WTC11 (cell line): ENCODE results near the gene KMT2D. TPM values are rescaled to one million over a fixed set of nuclear protein-coding genes. Genes with fewer than 3 reads are reported as not detected.

Experiments used
- ATAC-seq: fragments of 200-7000 bp; cut with Tn5 transposase; 2 replicates; pipeline ENCODE4 v1.10.0; 2021; ENCODE audit warnings: mild to moderate bottlenecking, moderate library complexity
- CTCF ChIA-PET: fragments of 300-600 bp; sonication (Branson Sonifier 250); formaldehyde crosslinking; loops from one replicate; lab custom pipeline; 2021; ENCODE audit warnings: antibody characterized with exemption; lab: Charles Lee
- POLR2A ChIA-PET: fragments of 350-600 bp; sonication (Branson Sonifier 250); formaldehyde crosslinking; loops from one replicate; lab custom pipeline; 2021; ENCODE audit warnings: antibody characterized with exemption; lab: Charles Lee
- DNase-seq: peaks from one replicate; pipeline ENCODE4 v3.0.0; 2021; ENCODE audit warnings: low spot score
- H3K27ac Mint-ChIP-seq: 2 replicates; pipeline ENCODE4 v1.8.0; 2021; ENCODE audit warnings: mixed read lengths
- H3K27me3 Mint-ChIP-seq: 2 replicates; pipeline ENCODE4 v1.8.0; 2021; ENCODE audit warnings: low read depth, mild to moderate bottlenecking, moderate library complexity, mixed read lengths
- H3K36me3 Mint-ChIP-seq: 2 replicates; pipeline ENCODE4 v1.8.0; 2021; ENCODE audit warnings: mixed read lengths
- H3K4me1 Mint-ChIP-seq: 2 replicates; pipeline ENCODE4 v1.8.0; 2022; ENCODE audit warnings: mixed read lengths
- H3K4me3 Mint-ChIP-seq: 2 replicates; pipeline ENCODE4 v1.8.0; 2021; ENCODE audit warnings: mild to moderate bottlenecking, moderate library complexity, mixed read lengths
- H3K9me3 Mint-ChIP-seq: 2 replicates; pipeline ENCODE4 v1.8.0; 2021; ENCODE audit warnings: mixed read lengths
- AFF4 ChIP-seq: sonication (generic); formaldehyde crosslinking; IDR thresholded peaks from 2 replicates; pipeline ENCODE4 v1.8.1; 2023; ENCODE audit warnings: mild to moderate bottlenecking, missing genetic modification reagents, borderline replicate concordance
- ATF6 ChIP-seq: sonication (generic); formaldehyde crosslinking; IDR thresholded peaks from 2 replicates; pipeline ENCODE4 v1.8.1; 2023; ENCODE audit warnings: mild to moderate bottlenecking, missing genetic modification reagents
- CREB1 ChIP-seq: sonication (generic); formaldehyde crosslinking; IDR thresholded peaks from 2 replicates; pipeline ENCODE4 v1.8.0; 2023; ENCODE audit warnings: mild to moderate bottlenecking, missing genetic modification reagents
- E2F4 ChIP-seq: sonication (generic); formaldehyde crosslinking; IDR thresholded peaks from 2 replicates; pipeline ENCODE4 v1.8.1; 2022; ENCODE audit warnings: low read depth, mild to moderate bottlenecking, moderate library complexity, missing genetic modification reagents, borderline replicate concordance
- FOXK1 ChIP-seq: sonication (generic); formaldehyde crosslinking; IDR thresholded peaks from 2 replicates; pipeline ENCODE4 v1.8.0; 2022; ENCODE audit warnings: mild to moderate bottlenecking, moderate library complexity, missing genetic modification reagents
- FOXP1 ChIP-seq: sonication (generic); formaldehyde crosslinking; IDR thresholded peaks from 2 replicates; pipeline ENCODE4 v1.8.0; 2022; ENCODE audit warnings: missing genetic modification reagents, mild to moderate bottlenecking, moderate library complexity, borderline replicate concordance
- HMGA2 ChIP-seq: fragments of 250-450 bp; sonication (Bioruptor Pico); IDR thresholded peaks from 2 replicates; pipeline ENCODE4 v1.4.0; 2021; ENCODE audit warnings: mild to moderate bottlenecking, moderate library complexity
- MAX ChIP-seq: sonication (generic); formaldehyde crosslinking; IDR thresholded peaks from 2 replicates; pipeline ENCODE4 v1.8.0; 2022; ENCODE audit warnings: mild to moderate bottlenecking, missing genetic modification reagents
- MXD4 ChIP-seq: fragments of 250-450 bp; sonication (Bioruptor Pico); IDR thresholded peaks from 2 replicates; pipeline ENCODE4 v1.8.0; 2021; ENCODE audit warnings: mild to moderate bottlenecking, moderate library complexity, borderline replicate concordance
- NR1H2 ChIP-seq: sonication (generic); formaldehyde crosslinking; IDR thresholded peaks from 2 replicates; pipeline ENCODE4 v1.9.0; 2021; ENCODE audit warnings: mild to moderate bottlenecking, moderate library complexity, missing genetic modification reagents
- NR2C2 ChIP-seq: sonication (generic); formaldehyde crosslinking; IDR thresholded peaks from 2 replicates; pipeline ENCODE4 v1.8.0; 2022; ENCODE audit warnings: mild to moderate bottlenecking, missing genetic modification reagents
- TEAD1 ChIP-seq: sonication (generic); formaldehyde crosslinking; IDR thresholded peaks from 2 replicates; pipeline ENCODE4 v1.8.0; 2022; ENCODE audit warnings: mild to moderate bottlenecking, missing genetic modification reagents
- ZNF121 ChIP-seq: sonication (generic); formaldehyde crosslinking; IDR thresholded peaks from 2 replicates; pipeline ENCODE4 v1.8.0; 2023; ENCODE audit warnings: missing genetic modification reagents
- ZNF281 ChIP-seq: sonication (generic); formaldehyde crosslinking; IDR thresholded peaks from 2 replicates; pipeline ENCODE4 v1.8.0; 2023; ENCODE audit warnings: mild to moderate bottlenecking, missing genetic modification reagents
- ZNF425 ChIP-seq: fragments of 250-450 bp; sonication (Bioruptor Pico); conservative IDR thresholded peaks from 2 replicates; pipeline ENCODE4 v1.9.0; 2021; ENCODE audit warnings: mild to moderate bottlenecking
- ZNF671 ChIP-seq: fragments of 250-450 bp; sonication (Bioruptor Pico); IDR thresholded peaks from 2 replicates; pipeline ENCODE4 v1.8.0; 2021; ENCODE audit warnings: mild to moderate bottlenecking
- ZSCAN18 ChIP-seq: fragments of 250-450 bp; sonication (Bioruptor Pico); IDR thresholded peaks from 2 replicates; pipeline ENCODE4 v2.1.2; 2022; ENCODE audit warnings: mild to moderate bottlenecking, moderate library complexity
- total RNA-seq: library from RNA; stranded (reverse); gene quantifications from 3 replicates; pipeline ENCODE4 v1.2.3, GENCODE V29; 2021

Gene KMT2D
- total RNA-seq, 1 experiment from 2014 or later = 101 TPM

- H3K27me3 Mint-ChIP-seq = peaks cover 65% of the 10 kb centered on the region
- peak within 1 kb of the TSS; percentile 55 for H3K4me3 Mint-ChIP-seq
- POLR2A ChIA-PET = interaction anchor here (0.6 kb wide), 1 partner anchor 116 kb away, joined by 3 read pairs; the partner anchor contains the start of gene WNT1
- H3K27ac Mint-ChIP-seq = no peak within 1 kb of the TSS
- peaks cover 5% of the 10 kb centered on the region; the same call in 1 of the 2 replicates for H3K36me3 Mint-ChIP-seq
- no peak for TF ChIP-seq NR1H2 (CRISPR knock-in tag)
- no peak for TF ChIP-seq MXD4 (CRISPR knock-in tag)
- no peak for TF ChIP-seq ZSCAN18 (CRISPR knock-in tag)
- 0 out of 2 replicates have a peak, but pooled peaks have one; percentile 5 for TF ChIP-seq FOXP1 (CRISPR knock-in tag)
- TF ChIP-seq ATF6 (CRISPR knock-in tag) = no peak
- TF ChIP-seq ZNF425 = no peak
- TF ChIP-seq ZNF281 (CRISPR knock-in tag) = no peak
- no peak for TF ChIP-seq CREB1 (CRISPR knock-in tag)
- ATAC-seq (peak; percentile 34), DNase-seq (peak; percentile 72)
- CTCF ChIA-PET = interaction anchor here (0.6 to 4.6 kb wide), 20 partner anchors 9 to 141 kb away, joined by 3 to 64 read pairs (median 4); partner anchors contain the start of genes RHEBL1, TUBA1B and WNT1
- H3K4me1 Mint-ChIP-seq = peaks cover 45% of the 10 kb centered on the region
- no peaks in the 10 kb centered on the region for H3K9me3 Mint-ChIP-seq
Measured at GRCh38 chr12:49094160-49094974, 33.8 kb upstream of the KMT2D start, which contains the start of gene DHH. TSS of gene DHH (minus strand) at chr12:49094801. CDS start at chr12:49094512, 289 bp downstream.

- no peak overlapping the region for H3K27ac Mint-ChIP-seq
- peak overlapping the region; percentile 55 for H3K4me3 Mint-ChIP-seq
- ChIA-PET POLR2A (interaction anchor here (0.6 kb wide), 1 partner anchor 115 kb away, joined by 3 read pairs; the partner anchor contains the start of gene WNT1), CTCF (interaction anchor here (0.8 to 4.6 kb wide), 14 partner anchors 9 to 142 kb away, joined by 3 to 64 read pairs (median 6); partner anchors contain the start of genes TUBA1B and WNT1)
- H3K9me3 Mint-ChIP-seq = no peaks in the 10 kb centered on the region
- peaks cover 5% of the 10 kb centered on the region; the same call in 1 of the 2 replicates for H3K36me3 Mint-ChIP-seq
- no peak for ATAC-seq
- DNase-seq = peak; percentile 31
- H3K27me3 Mint-ChIP-seq = peaks cover 71% of the 10 kb centered on the region
- peaks cover 50% of the 10 kb centered on the region for H3K4me1 Mint-ChIP-seq
- TF ChIP-seq FOXK1 (CRISPR knock-in tag) (no peak), HMGA2 (CRISPR knock-in tag) (no peak), E2F4 (CRISPR knock-in tag) (no peak), ZNF121 (CRISPR knock-in tag) (no peak), NR2C2 (no peak), AFF4 (CRISPR knock-in tag) (no peak), MAX (CRISPR knock-in tag) (no peak), TEAD1 (no peak), ZNF671 (CRISPR knock-in tag) (no peak)
Measured at GRCh38 chr12:49093792-49094159, 33.2 kb upstream of the KMT2D start.
